GM12872 (cell line): ENCODE data around the gene AKAP13.

Experiments
- TF ChIP-seq, protein P1 (sequence below): IDR thresholded peaks from 3 replicates; pipeline ENCODE4 v1.5.1; 2011; ENCODE audit warnings: low read depth, mild to moderate bottlenecking, low read length, moderate library complexity; ENCODE audit not compliant: insufficient read depth

Gene AKAP13

DNA sequence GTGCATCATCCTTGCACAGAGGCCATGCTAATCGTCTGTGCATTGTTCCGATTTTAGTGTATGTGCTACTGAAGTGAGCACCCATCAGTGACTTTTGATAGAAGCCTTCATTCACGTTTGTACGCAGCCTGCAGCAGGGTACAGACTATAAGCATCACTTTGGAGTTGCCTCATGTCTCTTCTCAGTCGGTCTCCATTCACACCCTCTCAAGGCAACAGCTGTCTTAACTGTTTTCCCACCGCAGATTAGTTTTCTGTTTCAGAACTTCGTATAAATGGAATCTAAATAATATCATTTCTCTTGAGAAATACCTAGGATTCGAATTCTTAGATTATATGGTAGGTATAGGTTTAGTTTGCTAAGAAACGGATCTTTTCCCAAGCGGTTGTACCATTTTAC, 271.1 kb downstream of the AKAP13 start:
- TF ChIP-seq, protein P1, sequence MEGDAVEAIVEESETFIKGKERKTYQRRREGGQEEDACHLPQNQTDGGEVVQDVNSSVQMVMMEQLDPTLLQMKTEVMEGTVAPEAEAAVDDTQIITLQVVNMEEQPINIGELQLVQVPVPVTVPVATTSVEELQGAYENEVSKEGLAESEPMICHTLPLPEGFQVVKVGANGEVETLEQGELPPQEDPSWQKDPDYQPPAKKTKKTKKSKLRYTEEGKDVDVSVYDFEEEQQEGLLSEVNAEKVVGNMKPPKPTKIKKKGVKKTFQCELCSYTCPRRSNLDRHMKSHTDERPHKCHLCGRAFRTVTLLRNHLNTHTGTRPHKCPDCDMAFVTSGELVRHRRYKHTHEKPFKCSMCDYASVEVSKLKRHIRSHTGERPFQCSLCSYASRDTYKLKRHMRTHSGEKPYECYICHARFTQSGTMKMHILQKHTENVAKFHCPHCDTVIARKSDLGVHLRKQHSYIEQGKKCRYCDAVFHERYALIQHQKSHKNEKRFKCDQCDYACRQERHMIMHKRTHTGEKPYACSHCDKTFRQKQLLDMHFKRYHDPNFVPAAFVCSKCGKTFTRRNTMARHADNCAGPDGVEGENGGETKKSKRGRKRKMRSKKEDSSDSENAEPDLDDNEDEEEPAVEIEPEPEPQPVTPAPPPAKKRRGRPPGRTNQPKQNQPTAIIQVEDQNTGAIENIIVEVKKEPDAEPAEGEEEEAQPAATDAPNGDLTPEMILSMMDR = no peak

DNA sequence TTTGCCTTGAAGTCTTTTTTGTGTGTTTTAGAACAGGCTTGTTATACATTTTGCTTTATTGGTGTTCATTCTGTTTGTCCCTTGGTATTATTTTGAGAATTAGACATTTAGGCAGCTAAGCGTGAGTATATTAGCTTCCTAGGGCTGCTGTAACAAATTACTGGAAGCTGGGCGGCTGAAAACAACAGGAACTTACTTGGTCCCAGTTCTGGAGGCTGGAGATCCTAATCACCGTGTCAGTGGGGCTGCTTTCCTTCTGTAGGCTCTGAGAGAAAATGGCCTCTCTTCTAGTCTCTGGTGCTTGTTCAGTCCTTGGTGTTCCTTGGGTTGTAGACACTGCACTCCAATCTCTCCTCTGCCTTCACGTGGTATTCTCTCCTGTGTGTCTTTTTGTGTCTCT, 272.1 kb downstream of the AKAP13 start:
- TF ChIP-seq, protein P1 = no peak

DNA sequence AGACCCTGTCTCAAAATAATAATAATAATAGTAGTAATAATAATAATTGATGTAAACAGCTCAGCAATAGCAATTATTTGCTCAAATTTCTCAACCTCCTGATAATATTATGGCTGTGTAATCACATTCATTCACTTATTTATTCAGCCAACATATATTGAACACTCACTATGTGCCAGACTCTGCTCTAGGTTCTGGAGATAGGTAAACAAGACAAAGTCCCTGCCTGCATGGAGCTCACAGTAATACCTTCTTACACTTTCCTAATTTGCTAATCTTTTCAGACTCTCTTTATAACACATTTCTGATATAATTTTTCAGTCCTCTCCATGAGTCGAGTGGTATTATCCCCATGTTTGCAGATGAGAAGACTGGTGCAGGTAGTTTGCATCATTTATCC, 276.7 kb downstream of the AKAP13 start:
- TF ChIP-seq, protein P1 = no peak

DNA sequence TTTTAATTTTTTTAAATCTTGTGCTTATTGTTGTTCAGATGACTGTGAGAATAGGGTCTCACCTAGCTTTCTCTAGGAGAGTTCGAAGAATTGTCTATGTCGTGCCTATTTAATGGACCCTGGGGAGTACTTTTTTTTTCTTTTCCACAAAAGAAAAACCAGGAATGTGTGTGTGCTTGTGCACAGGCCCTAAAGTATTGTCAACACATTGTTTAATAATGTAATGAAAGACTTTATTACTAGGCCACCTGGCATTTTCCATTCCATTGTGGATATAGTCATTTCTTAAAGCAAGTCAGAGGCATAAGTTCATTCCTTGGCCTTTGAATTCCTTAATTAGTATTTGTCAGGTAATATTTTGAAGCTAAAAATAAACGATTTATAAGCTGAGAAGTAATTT, 278.4 kb downstream of the AKAP13 start:
- TF ChIP-seq, protein P1 = no peak

DNA sequence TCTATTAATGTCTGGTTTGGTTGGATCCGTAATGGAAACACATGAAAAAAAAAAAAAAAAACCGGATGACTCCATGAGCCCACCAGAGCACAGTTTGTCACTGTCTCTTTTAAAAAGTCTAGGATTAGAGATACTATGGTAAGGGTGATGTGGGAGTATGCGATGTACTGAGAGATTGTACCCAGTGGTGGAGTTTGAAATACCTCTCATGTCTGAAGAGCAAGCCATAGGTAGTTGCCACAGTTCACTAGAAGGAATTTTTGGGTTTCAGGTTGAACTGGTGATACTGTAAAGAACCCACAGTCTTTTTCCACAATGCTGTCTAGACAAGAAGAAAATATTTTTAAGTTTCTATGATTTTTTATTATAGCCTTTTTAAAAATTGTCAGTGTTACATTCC, 281.5 kb downstream of the AKAP13 start:
- TF ChIP-seq, protein P1 = no peak

DNA sequence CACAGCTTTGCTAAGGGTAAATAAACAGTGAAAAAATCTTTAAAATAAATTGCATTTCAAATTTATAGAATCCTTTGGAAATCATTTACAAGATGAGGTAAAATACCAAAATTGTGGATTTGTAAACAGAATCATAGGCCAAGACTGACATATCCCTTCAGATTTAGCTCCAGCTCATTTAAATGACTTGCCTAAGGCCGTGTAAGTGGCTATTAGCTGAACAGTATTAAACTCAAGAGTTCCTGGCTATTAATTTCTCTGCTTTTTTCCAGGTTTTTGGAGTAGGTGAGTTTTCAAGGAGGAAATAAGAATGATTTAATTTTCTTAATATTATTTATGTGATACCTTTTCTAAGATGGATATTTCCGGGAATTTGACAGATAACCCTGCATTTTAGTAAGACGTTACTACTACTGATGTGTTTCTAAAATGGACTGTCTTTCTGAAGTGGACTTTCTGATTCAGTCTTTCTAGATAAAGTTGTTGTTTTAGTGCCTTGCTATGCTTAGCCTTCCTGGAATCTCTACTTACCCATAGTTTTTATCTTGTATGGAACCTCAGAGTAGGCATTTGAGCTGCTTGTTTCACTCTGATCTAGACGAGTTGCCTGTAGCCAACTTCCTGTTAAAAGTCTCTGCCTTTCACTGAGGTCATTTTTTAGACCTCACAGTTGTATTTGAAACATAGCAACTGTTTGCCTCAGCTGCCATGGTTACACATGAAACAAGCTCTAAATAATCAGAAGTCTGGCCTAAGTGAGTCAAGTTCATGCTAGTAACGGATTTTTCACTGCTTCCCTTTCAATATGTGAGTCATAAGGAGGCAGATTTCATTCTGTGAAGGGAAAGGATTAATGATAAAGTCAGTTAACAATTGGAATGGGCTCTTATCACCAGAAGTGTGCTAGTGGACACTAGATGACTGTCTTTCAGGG, 287.4 kb downstream of the AKAP13 start:
- TF ChIP-seq, protein P1 = no peak

DNA sequence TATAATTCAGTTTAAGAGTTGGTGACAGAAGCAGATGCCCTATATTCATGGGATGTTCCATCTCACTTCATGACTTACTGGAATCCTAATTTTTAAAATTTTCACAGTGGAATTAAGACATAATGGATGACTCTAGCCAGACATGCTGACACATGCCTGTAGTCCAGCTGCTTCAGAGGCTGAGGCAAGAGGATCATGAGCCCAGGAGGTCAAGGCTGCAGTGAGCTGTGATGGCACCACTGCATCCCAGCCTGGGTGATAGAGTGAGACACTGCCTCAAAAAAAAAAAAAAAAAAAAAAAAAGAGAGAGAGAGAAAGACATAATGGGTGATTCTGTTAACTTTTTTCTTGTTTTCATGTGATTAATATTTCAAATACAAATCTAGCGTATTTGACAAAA, 290.8 kb downstream of the AKAP13 start:
- TF ChIP-seq, protein P1 = no peak
